Hematopoietic multipotent progenitor cell treated with erythropoietin and hydrocortisone succinate and interleukin-3 and kit ligand, for 4 days (in vitro differentiated cells): ENCODE data around the gene PMPCA.
"Not testable (repeated sequence)": the region's sequence is repeated elsewhere in the genome, so short reads cannot be mapped to it uniquely, and the experiment has no call there.

ENCODE experiments used
- DNase-seq: peaks from one replicate; pipeline ENCODE4 v3.0.0-alpha.2; 2015

Gene PMPCA

DNA sequence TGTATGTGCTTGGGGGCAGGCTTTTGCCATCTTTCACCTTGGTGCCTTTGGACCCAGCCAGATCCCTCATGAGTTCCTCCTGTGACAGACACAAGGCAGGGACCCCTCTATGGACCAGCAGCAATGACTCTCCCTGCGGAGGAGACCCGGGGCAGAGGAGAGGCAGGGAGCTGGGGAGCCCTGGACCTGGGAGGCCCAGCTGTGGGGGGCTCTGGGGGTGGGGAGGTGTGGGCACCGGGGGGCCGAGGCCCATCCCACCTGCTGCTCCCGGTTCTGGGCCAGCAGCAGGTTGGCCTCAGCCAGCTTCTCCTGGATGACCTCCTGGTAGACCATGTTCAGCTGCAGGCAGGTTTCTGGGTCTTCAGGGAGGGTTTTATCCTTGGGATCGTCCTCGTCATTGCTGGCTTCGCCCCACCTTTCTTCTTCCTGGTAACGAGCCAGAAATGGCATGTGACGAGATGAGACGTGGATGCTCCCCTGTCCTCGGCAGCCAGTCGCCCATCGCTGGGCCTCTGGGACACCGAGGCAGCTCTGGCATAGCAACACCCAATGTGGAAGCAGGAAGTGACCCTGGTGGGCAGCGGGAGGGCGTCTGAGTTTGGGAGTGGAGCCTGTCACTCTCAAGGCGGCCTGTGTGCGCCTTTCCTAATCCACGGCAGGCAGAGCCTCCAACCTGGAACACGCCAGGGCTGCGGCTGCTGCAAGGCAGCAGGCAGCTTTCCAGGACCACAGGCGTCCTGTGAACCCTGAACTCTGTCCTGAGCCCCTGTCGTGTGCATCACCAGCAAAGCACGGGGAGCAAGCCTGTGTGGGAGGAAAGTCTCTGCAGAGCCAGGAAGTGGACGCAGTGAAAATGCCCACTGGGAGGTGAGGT is 14.9 kb upstream of the PMPCA start:
- DNase-seq, result no peak

DNA sequence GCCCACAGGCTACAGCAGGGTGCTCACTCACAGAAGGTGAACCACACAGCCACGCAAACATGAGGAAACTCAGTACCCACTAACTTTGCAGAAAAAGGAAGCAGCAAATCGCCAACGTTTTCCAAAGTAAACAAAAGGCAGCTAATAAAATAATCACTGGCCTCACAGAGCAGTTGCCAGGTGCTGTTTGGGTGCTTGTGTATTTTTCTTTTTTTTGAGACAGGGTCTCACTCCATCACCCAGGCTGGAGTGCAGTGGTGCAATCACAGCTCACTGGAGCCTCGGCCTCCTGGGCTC is 14.3 kb upstream of the PMPCA start:
- no peak for DNase-seq

DNA sequence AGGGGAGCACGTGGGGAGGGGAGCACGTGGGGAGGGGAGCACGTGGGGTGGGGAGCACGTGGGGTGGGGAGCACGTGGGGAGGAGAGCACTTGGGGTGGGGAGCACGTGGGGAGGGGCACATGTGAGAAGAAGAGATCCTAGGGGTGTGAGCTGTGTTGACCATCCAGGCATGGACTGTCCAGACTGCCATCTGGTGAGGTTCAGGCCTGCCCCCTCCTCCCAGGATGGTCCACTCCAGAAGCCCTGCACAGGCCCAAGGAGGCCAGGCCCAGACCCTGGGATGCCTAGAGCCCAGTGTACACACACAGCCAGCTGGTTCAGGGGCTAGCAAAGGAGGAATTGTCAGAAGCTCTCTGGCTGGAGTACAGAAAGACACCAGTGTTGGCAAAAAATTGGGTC is 12.8 kb upstream of the PMPCA start:
- DNase-seq, result no peak

DNA sequence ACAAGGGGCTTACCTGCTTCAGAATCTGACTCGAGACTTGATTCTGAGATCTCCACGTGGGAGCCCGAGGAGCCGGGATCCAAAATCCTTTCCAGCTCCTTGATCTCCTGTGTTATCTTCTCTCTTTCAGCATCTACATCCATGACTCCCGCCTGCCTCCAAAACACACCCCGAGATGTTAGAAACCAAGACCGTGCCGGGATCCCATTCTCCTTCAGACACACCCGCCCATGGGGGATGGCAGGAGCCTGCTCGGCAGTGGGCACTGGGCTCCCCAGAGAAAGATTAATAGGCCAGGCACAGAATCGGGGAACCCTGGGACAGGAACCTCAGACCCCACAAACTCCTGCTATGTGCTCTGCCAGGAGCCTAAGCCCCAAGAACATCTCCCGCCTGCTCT is 12.2 kb upstream of the PMPCA start:
- DNase-seq, result no peak

DNA sequence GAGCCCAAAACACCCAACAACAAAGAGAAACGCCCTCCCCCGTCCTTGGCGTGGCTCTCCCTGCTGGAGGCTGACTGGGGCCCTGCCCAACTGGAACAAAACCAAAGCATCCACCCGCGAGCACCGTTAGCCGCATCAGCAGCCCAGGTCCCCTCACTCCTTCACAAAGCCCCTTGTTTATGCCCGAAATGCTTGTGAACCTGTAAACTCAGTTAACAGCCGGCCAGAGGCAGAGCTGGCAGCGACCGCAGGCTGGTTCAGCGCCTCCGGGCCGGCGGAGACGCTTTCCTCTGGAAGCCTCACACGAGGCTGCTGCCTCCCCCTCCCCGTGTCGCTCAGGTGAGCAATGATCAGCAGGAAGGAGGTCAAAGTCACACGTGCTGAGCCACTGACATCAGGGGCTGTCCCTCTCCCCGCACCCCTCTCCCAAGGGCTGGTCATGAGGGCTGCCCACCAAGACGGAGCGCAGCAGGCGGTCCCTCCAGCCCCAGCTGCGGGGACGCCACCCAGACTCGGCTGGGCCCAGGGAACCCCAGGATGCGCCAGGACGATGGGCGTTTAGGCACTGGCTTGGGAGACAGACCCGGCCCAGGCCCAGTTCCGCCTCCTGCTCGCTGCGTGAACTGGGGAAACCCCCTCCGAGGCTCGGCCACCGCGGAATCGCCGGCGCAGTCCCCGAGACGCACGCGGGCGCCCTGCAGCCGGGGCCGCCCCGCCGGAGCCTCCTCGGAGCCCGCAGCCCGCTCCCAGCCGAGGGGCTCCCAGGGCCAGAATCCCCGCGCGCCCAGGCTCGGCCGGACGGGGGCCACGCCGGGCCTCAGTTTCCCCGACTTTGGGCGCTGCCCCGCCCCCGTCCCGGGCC is 11.1 kb upstream of the PMPCA start:
- peak; percentile 61 for DNase-seq

DNA sequence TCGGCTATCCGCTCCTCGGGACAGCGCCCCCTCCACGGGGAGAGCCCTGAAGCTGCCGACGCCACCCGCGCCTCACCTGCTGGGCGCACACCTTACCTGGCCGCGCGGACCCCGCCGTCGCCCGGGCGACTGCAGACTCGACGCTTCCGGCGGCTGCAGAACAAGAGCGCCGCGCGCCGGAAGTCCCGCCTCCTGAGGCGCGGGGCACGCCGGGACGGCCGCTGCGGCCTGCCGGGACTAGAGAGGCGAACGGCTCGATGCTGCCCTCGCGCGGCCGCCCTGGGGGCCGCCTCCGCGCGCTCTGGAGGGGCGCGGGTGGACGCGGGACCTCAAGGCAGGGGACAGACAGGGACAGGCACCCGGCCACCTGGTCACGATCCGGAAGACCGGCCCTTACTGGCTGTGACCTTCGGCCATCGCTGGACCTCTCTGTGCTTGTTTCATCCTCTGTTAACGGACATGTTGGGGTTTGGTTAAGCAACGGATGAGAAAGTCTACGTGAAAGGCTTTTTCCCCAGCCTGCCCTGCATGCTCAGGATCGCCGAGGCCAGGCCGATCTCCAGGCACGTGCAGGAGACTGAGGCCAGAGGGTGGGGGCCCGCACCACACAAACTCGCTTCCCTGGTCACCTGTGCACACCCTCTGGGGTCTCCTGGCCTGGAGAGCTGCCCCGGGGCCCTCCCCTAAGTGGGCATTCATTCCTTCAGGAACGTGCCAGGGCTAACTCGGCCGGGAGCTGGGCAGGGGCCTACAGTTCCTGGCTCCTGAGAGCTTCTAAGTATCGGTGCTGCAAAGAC is 10.2 kb upstream of the PMPCA start, which contains the start of gene SNAPC4:
Gene SNAPC4, minus strand, starts transcription at position 133 of the 797 bp plus-strand sequence. CDS start 1,742 bp downstream, outside the sequence.
- DNase-seq, result peak; percentile 95

DNA sequence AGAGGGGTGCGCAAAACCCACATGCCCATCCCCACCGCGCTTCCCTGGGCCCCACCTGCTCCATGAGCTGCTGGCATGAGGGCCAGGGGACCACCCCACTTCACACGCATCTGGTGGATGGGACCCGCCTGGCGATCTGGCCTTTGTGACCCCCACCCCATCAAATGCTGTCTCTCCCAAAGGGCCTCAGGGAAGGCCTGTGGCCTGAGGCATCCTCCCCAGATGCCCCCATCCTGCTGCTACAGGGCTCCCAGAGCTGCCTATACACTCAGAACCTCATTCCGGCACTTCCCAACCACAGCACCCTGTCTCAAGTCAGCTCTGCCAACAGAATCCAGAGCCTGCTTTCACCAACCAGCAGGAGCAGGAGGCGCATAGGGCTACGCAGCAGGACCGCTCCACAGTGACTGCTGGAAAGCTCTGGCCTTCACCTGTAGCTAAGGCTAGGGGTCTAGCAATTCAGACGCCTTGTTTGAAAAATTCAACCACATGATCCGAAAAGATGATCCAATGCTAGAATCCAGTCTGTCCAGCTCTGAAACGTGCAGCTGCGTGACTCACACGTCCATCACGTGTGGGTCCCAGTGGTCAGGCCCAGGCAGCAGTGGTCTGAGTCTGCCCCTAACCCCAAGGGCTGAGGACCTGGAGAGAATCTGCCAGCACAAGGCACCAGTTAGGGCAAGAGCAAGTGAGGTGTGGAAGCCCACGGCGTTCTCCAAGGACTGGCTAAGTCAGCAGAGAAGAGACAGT is 9.1 kb upstream of the PMPCA start:
- DNase-seq, result no peak

DNA sequence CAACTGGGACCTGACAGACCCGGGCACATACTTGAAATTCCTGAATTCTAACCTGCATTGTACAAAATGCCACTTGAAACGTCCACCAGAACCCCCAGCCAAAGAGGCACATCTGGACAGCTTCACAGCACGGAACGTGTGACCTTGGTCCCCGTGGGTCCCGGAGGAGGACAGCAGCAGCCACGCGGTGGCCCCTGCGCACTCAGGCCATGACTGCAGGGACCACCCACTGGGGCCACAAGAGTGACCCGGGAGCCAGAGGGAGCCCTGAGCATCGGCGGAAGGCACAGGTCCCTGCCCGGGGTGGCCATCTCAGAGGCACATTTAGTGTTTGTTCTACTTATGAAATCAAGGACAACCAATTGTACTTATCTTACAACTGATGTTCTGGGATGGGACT is 8.4 kb upstream of the PMPCA start:
- no peak for DNase-seq

DNA sequence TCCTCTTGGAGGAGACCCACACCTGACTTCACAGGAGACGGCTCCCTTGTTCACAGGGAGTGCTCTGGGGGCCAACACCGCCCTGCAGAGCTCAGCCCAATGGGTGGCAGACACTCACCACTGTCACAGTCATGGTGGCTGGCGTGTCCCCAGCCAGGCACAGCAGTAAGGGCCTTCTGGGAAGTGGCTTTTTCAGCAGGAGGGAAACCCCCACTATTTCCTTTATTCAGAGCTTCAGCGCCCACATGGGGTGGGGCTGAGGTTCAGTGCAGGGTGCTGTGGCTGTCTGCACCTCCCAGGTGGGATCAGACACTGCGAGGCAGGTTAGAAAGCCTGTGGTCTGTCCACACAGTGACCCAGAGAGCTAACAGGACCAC is 6.9 kb upstream of the PMPCA start:
- no peak for DNase-seq

DNA sequence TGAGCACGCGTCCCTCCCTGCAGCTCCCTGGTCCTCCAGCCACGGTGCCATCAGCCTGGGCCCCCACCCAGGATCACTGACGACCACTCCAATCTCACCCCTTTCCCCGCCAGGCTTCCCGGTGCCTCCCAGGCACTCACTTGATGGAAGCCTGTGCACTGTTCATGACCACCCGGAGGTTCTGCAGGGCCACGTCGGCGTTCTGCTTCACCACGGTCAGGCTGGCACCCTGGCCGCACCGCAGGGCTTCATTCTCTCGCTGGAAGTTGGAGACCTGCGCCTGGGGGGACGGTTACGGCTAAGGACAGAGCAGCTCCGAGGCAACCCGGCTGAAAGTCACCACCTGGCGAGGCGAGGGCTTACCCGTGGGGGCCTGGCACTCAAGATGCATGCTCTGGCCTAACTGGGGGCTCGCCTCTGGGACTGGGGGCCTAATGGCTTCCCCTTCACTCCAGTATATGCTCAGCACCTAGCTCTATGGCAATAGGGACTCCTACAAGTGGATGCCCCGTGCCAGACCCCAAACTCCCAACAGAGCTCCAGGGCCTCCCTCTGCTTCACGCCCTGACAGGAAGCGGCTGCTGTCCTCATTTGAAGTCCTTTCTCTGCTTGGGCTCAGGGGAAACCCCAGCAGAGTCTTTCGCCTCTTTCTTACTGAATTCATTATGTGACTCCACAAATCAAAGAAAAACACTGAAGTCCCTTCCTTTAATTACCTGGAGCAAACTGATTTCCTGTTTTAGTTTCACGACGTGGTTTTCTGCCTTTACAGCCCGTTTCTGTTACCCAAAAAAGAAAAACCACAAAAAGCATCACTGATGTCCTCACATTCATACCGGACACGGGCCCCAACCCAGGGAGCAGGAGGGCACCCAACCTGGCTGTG is 6.3 kb upstream of the PMPCA start:
- DNase-seq, result no peak

DNA sequence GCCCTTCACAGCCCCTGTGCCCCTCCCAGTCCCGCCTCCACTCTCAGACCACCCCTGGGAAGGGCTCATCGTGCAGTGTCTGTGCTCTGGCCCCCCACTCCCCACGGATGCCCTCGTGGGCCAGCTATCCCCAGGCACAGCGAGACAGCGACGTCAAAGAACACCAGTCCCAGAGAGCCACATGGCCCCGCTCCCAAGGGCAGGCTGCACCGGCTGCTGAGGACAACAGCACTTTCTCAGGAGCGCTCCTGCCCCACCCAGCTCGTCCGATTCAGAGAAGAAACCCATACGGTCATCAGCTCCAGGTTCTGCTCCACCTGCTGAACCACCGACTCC is 5.7 kb upstream of the PMPCA start:
- DNase-seq, result no peak

DNA sequence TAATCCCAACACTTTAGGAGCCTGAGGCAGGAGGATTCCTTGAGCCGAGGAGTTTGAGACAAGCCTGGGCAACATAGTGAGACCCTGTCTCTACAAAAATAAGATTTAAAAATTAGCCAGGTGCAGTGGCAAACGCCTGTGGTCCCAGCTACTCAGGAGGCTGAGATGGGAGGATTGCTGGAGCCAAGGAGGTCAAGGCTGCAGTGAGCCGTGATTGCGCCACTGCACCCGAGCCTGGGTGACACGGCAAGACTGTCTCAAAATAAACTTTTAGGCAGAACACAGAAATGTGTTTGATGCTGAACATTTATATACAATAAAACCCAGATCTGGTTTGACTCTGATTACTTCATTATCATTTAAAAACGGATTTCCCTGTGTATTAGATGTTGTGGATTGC is 5.0 kb upstream of the PMPCA start:
- no peak for DNase-seq

DNA sequence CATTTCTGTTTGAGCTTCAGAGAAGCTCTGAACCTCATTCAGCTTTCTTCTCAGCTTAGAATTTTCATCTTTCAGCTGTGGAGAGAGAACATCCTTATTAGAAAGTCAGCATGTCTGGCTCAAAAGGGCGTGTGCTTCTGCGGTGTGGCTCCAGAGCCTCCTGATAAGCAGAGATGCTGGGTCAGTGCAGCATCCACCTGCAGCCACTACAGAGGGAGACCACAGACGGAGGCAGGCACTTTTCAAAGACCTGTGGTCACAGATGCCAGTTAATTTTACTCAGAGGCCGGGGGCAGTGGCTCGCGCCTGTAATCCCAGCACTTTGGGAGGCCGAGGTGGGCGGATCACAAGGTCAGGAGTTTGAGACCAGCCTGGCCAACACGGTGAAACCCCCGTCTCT is 4.6 kb upstream of the PMPCA start:
- DNase-seq, result peak; percentile 21

DNA sequence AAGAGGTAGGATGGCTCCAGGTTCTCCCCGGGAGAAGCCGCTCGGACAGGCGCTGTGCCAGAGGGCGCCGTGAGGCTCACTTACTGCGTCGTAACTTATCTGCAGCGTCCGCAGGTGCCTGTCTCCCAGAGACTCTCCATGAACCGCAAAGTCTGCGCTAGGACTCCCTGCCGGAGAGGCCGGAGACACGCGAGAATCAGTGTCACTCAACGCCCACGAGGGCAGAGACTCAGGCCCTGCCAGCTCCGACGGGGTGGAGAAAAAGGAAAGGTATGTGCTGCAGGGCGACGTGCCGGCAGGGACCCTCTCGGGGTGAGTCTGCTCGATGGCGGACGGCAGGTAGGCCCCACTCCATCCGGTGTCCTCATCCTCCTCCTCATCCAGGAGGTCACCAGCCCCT is 3.4 kb upstream of the PMPCA start:
- not testable (repeated sequence) for DNase-seq

DNA sequence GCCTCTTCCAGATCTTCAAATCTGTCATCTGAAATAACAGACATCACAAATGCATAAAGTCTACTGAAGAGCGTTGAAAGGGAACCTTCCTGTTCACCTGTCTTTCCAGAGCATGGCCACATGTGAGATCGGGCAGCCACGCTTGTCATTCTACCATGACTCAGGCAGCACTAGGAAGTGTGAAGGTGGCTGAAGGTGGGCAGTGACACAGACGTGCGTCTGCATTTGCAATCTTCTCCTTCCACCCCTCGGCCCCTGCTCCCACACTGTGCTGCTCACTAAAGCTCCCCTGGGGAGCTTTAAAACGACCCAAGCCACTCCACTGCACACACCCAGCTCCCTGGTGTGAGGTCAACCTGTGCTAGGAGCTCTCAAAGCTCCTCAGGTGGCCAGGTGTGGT is 2.5 kb upstream of the PMPCA start:
- no peak for DNase-seq

DNA sequence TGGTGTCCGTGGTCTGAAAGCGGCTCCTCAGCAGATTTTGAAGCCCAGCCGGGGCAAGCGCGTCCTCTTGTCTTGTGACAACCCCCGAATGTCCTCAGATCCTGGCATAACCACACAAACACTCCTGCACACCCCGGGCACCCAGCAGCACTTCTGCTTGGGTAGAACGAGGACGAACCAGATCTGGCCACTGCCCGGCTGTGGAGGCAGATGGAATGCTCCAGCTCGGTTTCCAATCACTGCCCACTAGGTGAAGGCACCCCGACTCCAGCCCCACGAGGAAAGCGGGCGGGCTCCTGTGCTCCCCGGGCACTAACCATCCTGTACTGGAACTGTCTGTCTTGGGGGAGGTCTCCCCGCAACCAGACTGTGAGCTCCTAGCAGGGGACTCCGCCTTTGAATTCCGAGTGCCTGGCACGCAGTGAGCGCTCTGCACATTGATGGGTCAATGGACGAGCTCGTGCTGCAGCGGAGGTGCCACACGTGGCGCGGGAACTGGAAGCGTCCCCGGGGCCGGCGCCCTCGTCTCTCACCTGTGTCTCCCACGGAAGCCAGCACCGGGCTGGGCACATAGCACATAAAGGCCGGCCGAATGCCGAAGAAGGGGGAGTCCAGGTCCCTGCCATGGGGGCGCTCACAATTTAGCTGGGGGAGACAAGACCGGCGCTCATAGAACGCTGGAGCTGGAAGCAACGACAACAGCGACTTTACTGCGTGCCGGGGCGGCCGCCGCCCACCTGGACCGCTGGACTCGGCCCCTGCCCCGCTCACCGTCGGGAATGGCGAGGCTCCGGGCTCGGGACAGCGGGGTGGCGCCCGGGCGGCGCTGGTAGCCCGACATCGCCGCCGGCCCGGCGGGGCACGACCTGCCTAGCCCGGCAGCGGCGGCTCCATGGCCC is 652 bp upstream of the PMPCA start:
- DNase-seq, result peak; percentile 68

DNA sequence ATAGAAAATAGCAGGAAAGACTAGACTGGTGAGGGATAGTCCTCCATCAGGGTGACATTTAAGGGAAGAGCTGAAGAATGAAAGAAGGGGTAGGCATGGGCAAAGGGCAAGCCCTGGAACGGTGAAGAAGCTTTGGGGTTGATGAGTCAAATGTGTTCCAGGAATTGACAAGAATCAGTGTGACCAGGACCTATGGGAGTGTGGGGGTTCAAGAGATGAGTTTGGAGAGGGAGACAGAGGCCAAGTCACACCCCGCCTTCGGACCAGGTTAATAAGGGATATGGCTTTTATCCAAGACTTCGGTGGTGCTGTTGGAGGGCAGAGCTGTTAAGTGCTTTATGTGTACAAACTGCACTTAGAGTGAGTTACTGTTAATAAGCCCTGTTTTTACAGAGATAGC is 920 bp downstream of the PMPCA start:
- DNase-seq, result peak; percentile 17

DNA sequence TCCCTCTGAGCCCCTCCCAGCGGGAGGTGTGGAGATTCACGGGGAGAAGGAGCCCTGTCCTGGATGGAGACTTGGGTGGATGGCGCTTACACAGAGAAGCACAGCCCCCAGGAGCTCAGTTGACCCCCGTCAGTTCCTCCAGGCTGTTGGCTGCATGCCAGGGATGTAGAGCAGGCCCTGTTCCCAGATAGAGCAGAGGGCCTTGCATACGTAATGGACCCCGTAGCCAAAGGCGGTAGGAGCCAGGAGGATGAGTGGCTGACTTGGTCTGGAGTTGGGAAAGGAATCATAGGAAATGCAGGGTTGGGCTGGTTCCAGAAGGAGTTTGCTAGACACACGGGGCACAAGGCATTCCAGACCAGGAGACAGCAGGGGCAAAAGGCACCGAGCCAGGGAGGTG is 2.5 kb downstream of the PMPCA start:
- no peak for DNase-seq

DNA sequence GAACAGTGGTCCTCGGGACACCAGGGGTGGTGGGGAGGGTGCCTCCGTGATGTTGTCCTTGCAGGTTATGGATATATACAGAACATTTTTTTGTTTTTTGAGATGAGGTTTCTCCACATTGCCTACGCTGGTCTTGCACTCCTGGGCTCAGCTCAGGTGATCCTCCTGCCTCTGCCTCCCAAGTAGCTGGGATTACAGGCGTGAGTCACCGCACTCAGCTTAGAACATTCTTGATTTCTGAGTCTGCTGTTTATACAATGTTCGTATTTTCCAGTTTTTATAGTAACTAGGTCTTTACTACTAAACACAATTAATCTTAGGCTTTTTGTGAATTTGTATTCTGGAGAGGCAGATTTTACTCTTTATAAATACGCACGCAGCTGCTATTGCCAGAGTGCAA is 6.0 kb downstream of the PMPCA start:
- DNase-seq, result no peak

DNA sequence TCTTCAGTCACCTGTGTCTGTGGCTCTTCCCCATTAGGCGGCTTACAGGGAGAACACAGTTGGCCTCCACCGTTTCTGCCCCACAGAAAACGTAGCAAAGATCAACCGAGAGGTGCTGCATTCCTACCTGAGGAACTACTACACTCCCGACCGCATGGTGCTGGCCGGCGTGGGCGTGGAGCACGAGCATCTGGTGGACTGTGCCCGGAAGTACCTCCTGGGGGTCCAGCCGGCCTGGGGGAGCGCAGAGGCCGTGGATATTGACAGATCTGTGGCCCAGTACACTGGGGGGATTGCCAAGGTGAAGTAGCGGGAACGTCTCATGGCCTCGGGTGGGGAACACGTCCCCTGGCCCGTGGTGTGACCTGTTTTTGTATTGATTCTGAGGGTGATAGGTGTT is 6.5 kb downstream of the PMPCA start:
- DNase-seq, result no peak
